ENCODE data around the gene ATG13.

The ATG13 gene

GRCh38 chr11:46719543-46720218 is 102.3 kb downstream of the ATG13 start:
- TF ChIP-seq, protein P1, sequence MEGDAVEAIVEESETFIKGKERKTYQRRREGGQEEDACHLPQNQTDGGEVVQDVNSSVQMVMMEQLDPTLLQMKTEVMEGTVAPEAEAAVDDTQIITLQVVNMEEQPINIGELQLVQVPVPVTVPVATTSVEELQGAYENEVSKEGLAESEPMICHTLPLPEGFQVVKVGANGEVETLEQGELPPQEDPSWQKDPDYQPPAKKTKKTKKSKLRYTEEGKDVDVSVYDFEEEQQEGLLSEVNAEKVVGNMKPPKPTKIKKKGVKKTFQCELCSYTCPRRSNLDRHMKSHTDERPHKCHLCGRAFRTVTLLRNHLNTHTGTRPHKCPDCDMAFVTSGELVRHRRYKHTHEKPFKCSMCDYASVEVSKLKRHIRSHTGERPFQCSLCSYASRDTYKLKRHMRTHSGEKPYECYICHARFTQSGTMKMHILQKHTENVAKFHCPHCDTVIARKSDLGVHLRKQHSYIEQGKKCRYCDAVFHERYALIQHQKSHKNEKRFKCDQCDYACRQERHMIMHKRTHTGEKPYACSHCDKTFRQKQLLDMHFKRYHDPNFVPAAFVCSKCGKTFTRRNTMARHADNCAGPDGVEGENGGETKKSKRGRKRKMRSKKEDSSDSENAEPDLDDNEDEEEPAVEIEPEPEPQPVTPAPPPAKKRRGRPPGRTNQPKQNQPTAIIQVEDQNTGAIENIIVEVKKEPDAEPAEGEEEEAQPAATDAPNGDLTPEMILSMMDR (IDR thresholded peaks at IDR 0.05; ENCODE audit: borderline replicate concordance, control extremely low read depth, extremely low read depth, insufficient read depth, missing control alignments) = no peak
- no peak for DNase-seq (ENCODE audit: low spot score)
- in situ Hi-C loops (cut with MboI; ENCODE audit: low sequenced_read_pairs, unreplicated experiment) = no loop called here

DNA sequence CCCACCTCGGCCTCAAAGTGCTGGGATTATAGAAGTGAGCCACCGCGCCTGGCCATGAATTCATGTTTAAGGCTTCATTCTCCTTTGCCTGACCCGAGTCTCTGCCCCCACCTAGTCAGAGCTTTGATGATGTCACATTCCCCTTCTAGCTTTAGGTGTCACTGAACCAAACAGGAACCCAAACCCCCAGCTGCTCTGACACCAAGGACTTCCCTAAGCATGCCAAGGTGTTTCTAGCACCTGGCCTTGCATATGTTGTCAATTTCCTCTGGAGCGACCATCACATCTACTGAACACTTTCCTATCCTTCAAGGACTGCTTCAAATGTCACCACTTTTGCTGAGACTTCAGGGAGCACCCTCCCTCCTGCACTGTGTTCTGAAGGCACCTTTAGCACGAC is 103.9 kb downstream of the ATG13 start:
- DNase-seq (ENCODE audit: low spot score) = no peak
- TF ChIP-seq, protein P1 (IDR thresholded peaks at IDR 0.05; ENCODE audit: borderline replicate concordance, control extremely low read depth, extremely low read depth, insufficient read depth, missing control alignments) = no peak
- in situ Hi-C loops (cut with MboI; ENCODE audit: low sequenced_read_pairs, unreplicated experiment) = no loop called here

GRCh38 chr11:46722566-46723358 is 105.4 kb downstream of the ATG13 start:
- in situ Hi-C loops (cut with MboI; ENCODE audit: low sequenced_read_pairs, unreplicated experiment) = no loop called here
- TF ChIP-seq, protein P1 (IDR thresholded peaks at IDR 0.05; ENCODE audit: borderline replicate concordance, control extremely low read depth, extremely low read depth, insufficient read depth, missing control alignments) = no peak
- no peak for DNase-seq (ENCODE audit: low spot score)

- in situ Hi-C loops (cut with MboI; ENCODE audit: low sequenced_read_pairs, unreplicated experiment) = no loop called here
- no peak for DNase-seq (ENCODE audit: low spot score)
- TF ChIP-seq, protein P1 (IDR thresholded peaks at IDR 0.05; ENCODE audit: borderline replicate concordance, control extremely low read depth, extremely low read depth, insufficient read depth, missing control alignments) = no peak
Observed at GRCh38 chr11:46723359-46723680, 106.0 kb downstream of the ATG13 start.

- DNase-seq (ENCODE audit: low spot score) = no peak
- in situ Hi-C loops (cut with MboI; ENCODE audit: low sequenced_read_pairs, unreplicated experiment) = no loop called here
- TF ChIP-seq, protein P1 (IDR thresholded peaks at IDR 0.05; ENCODE audit: borderline replicate concordance, control extremely low read depth, extremely low read depth, insufficient read depth, missing control alignments) = no peak
Observed at GRCh38 chr11:46724088-46724487, 106.7 kb downstream of the ATG13 start.
